Liver (tissue), 9 donors: ENCODE measurements around the gene KDM6A. TPM values are rescaled to one million over a fixed set of nuclear protein-coding genes. Genes with fewer than 3 reads are reported as not detected.

ENCODE experiments used
- DNase-seq: peaks from one replicate; pipeline ENCODE4 v3.0.0-alpha.2; 2017; ENCODE audit warnings: low spot score
- H3K27ac ChIP-seq, 2 donors: one replicate each; pipeline ENCODE4 v1.7.0; 2013; ENCODE audit warnings: inconsistent platforms in 2 of 2, low read length in 2 of 2, control low read depth in 1 of 2, low read depth in 1 of 2, mild to moderate bottlenecking in 1 of 2
- H3K27me3 ChIP-seq, 4 donors: one replicate each; pipeline versions ENCODE4 v1.6.1 to v1.7.0; 2013; ENCODE audit warnings: low read length in 3 of 4, inconsistent platforms in 1 of 4, mild to moderate bottlenecking in 1 of 4, moderate library complexity in 1 of 4; ENCODE audit not compliant: control insufficient read depth in 4 of 4, insufficient read depth in 4 of 4
- H3K36me3 ChIP-seq, 4 donors: one replicate each; pipeline versions ENCODE4 v1.6.1 to v1.7.0; 2013; ENCODE audit warnings: low read length in 3 of 4, mild to moderate bottlenecking in 3 of 4, low read depth in 1 of 4, moderate library complexity in 1 of 4; ENCODE audit not compliant: control insufficient read depth in 4 of 4, insufficient read depth in 3 of 4
- H3K4me1 ChIP-seq, 4 donors: one replicate each; pipeline versions ENCODE4 v1.6.1 to v1.7.0; 2013; ENCODE audit warnings: low read length in 3 of 4, mild to moderate bottlenecking in 3 of 4, moderate library complexity in 1 of 4; ENCODE audit not compliant: control insufficient read depth in 4 of 4, insufficient read depth in 4 of 4
- H3K4me3 ChIP-seq, 3 donors: one replicate each; pipeline versions ENCODE4 v1.6.1 to v1.7.0; 2013; ENCODE audit warnings: low read length in 3 of 3, control low read depth in 1 of 3, low read depth in 1 of 3, mild to moderate bottlenecking in 1 of 3
- H3K9ac ChIP-seq, 2 donors: one replicate each; pipeline ENCODE4 v1.7.0; 2013; ENCODE audit warnings: low read length in 2 of 2, mild to moderate bottlenecking in 2 of 2, moderate library complexity in 2 of 2, control low read depth in 1 of 2, low read depth in 1 of 2
- H3K9me3 ChIP-seq, 4 donors: one replicate each; pipeline versions ENCODE4 v1.6.1 to v1.7.0; 2013; ENCODE audit warnings: low read length in 3 of 4; ENCODE audit not compliant: control insufficient read depth in 4 of 4
- EGR1 ChIP-seq, 2 donors: IDR thresholded peaks; 2 replicates each; pipeline ENCODE4 v1.6.1; 2016 to 2018; ENCODE audit warnings: antibody characterized with exemption in 2 of 2, low read depth in 2 of 2
- FOXA2 ChIP-seq: IDR thresholded peaks from 2 replicates; pipeline ENCODE4 v1.6.1; 2016; ENCODE audit warnings: antibody characterized with exemption
- GABPA ChIP-seq, 2 donors: IDR thresholded peaks in 1 of 2; conservative IDR thresholded peaks in 1 of 2; 2 replicates each; pipeline ENCODE4 v1.6.1; 2016; ENCODE audit warnings: antibody characterized with exemption in 2 of 2, mild to moderate bottlenecking in 1 of 2, moderate library complexity in 1 of 2
- HNF4A ChIP-seq, 2 donors: conservative IDR thresholded peaks; 2 replicates each; pipeline ENCODE4 v1.6.1; 2016; ENCODE audit warnings: antibody characterized with exemption in 2 of 2, mild to moderate bottlenecking in 2 of 2
- JUND ChIP-seq, 2 donors: IDR thresholded peaks; 2 replicates each; pipeline ENCODE4 v1.6.1; 2016; ENCODE audit warnings: antibody characterized with exemption in 2 of 2
- NR2F2 ChIP-seq: IDR thresholded peaks from 2 replicates; pipeline ENCODE4 v1.6.1; 2016; ENCODE audit warnings: antibody characterized with exemption
- SP1 ChIP-seq: IDR thresholded peaks from 2 replicates; pipeline ENCODE4 v1.6.1; 2018; ENCODE audit warnings: antibody characterized with exemption, mild to moderate bottlenecking
- TAF1 ChIP-seq: conservative IDR thresholded peaks from 2 replicates; pipeline ENCODE4 v1.6.1; 2016; ENCODE audit warnings: antibody characterized with exemption, mild to moderate bottlenecking
- YY1 ChIP-seq: IDR thresholded peaks from 2 replicates; pipeline ENCODE4 v1.6.1; 2016; ENCODE audit warnings: antibody characterized with exemption, mild to moderate bottlenecking
- WGBS: extraction: QIAGEN DNeasy Blood & Tissue Kit; methylation state at CpG from one replicate; pipeline ENCODE4 v1.1.7; 2013; 5-methylcytosine and 5-hydroxymethylcytosine counted together
- polyA plus RNA-seq, 2 donors: library from polyadenylated mRNA; stranded (reverse) in 1 of 2; unstranded in 1 of 2; fragments of 200-250 nt in 1 of 2; fragments of >200 nt in 1 of 2; fragmentation: Nextera tagmentation in 1 of 2; extraction: Ambion mirVana in 1 of 2; gene quantifications; one replicate each; pipeline versions ENCODE4 v1.2.1 to v1.2.3, GENCODE V29; 2013 to 2015
- total RNA-seq, 2 donors: library from RNA; depleted of rRNA; stranded (reverse); fragments of >200 nt; gene quantifications; one replicate each; pipeline ENCODE4 v1.2.3, GENCODE V29; 2014
- TF ChIP-seq, protein P1 (sequence below): fragments of 150-350 bp; IDR thresholded peaks from 2 replicates; pipeline ENCODE4 v1.5.1; 2017; ENCODE audit warnings: improper control_type of control experiment, low read depth, low read length; ENCODE audit not compliant: missing input control
- TF ChIP-seq, protein P2 (sequence below): IDR thresholded peaks from 2 replicates; pipeline ENCODE4 v1.6.1; 2016; ENCODE audit warnings: antibody characterized with exemption, mild to moderate bottlenecking
- donor health status: healthy.
- donor health status: healthy.
- donor health status: healthy.
- donor health status: healthy.
- donor health status: healthy.

Gene KDM6A
- total and polyA plus RNA-seq, 4 donors, result 5.3 to 30.2 (median 18.2) TPM

DNA sequence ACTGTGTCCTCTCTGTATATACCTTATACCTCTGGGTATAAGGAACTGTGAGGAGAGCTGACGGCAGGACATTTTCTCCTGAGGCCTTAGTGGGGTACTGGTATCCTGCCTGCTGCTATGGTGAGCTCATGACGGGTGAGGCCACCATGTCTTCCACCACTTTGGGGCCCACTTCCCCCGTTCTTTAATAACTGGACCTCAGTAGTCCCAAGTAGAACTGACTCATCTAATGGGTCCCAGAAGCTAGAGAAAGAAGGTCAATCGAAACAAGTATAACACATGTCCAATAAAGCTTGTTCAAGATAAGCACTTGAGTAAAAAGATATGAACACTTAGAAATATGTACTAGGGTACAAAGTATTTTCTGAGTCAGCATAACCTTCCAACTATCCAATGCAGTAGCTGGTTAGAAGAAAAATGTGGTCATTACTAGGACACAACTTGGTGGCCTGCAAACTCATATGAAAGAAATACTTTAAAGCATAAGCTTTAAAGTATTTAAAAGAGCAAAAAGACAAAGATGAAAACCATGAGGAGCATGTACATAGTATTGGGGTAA, 256.0 kb downstream of the KDM6A start:
- no peak overlapping the region for H3K27ac ChIP-seq
- TF ChIP-seq, protein P1, sequence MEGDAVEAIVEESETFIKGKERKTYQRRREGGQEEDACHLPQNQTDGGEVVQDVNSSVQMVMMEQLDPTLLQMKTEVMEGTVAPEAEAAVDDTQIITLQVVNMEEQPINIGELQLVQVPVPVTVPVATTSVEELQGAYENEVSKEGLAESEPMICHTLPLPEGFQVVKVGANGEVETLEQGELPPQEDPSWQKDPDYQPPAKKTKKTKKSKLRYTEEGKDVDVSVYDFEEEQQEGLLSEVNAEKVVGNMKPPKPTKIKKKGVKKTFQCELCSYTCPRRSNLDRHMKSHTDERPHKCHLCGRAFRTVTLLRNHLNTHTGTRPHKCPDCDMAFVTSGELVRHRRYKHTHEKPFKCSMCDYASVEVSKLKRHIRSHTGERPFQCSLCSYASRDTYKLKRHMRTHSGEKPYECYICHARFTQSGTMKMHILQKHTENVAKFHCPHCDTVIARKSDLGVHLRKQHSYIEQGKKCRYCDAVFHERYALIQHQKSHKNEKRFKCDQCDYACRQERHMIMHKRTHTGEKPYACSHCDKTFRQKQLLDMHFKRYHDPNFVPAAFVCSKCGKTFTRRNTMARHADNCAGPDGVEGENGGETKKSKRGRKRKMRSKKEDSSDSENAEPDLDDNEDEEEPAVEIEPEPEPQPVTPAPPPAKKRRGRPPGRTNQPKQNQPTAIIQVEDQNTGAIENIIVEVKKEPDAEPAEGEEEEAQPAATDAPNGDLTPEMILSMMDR, result no peak
- no peak for TF ChIP-seq HNF4A (conservative IDR thresholded peaks at IDR 0.05)
- no peak for TF ChIP-seq EGR1 (IDR thresholded peaks at IDR 0.05; ENCODE audit: low read depth in 2 of 2)
- TF ChIP-seq TAF1, result no peak
- TF ChIP-seq JUND (IDR thresholded peaks at IDR 0.05), result no peak
- TF ChIP-seq SP1, result no peak
- TF ChIP-seq, protein P2, sequence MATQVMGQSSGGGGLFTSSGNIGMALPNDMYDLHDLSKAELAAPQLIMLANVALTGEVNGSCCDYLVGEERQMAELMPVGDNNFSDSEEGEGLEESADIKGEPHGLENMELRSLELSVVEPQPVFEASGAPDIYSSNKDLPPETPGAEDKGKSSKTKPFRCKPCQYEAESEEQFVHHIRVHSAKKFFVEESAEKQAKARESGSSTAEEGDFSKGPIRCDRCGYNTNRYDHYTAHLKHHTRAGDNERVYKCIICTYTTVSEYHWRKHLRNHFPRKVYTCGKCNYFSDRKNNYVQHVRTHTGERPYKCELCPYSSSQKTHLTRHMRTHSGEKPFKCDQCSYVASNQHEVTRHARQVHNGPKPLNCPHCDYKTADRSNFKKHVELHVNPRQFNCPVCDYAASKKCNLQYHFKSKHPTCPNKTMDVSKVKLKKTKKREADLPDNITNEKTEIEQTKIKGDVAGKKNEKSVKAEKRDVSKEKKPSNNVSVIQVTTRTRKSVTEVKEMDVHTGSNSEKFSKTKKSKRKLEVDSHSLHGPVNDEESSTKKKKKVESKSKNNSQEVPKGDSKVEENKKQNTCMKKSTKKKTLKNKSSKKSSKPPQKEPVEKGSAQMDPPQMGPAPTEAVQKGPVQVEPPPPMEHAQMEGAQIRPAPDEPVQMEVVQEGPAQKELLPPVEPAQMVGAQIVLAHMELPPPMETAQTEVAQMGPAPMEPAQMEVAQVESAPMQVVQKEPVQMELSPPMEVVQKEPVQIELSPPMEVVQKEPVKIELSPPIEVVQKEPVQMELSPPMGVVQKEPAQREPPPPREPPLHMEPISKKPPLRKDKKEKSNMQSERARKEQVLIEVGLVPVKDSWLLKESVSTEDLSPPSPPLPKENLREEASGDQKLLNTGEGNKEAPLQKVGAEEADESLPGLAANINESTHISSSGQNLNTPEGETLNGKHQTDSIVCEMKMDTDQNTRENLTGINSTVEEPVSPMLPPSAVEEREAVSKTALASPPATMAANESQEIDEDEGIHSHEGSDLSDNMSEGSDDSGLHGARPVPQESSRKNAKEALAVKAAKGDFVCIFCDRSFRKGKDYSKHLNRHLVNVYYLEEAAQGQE, result no peak
- no peaks in the 10 kb centered on the region for H3K36me3 ChIP-seq
- peaks cover 0 to 3% (median 2%) of the 10 kb centered on the region in 4 donors for H3K9me3 ChIP-seq
- H3K4me3 ChIP-seq, result no peak overlapping the region
- H3K9ac ChIP-seq, result no peak overlapping the region
- no peaks in the 10 kb centered on the region for H3K4me1 ChIP-seq
- WGBS, result 87% methylated on average over 4 of the region's 4 CpGs
- no peak for DNase-seq
- no peaks in the 10 kb centered on the region for H3K27me3 ChIP-seq

DNA sequence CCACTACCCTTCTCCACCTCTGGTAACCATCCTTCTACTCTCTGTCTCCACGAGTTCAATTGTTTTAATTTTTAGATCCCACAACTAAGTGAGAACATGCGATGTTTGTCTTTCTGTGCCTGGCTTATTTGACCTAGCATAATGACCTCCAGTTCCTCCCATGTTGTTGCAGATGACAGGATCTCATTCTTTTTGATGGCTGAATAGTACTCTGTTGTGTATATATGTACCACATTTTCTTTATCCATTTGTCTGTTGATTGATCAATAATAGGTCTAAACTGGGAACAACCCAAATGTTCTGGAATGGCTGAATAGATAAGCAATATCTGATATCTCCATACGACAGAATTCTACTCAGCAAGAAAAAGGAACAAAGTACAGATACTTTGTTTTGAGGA, 260.5 kb downstream of the KDM6A start:
- Histone ChIP-seq H3K4me3 (no peak overlapping the region), H3K9me3 (no peaks in the 10 kb centered on the region), H3K36me3 (no peaks in the 10 kb centered on the region), H3K27ac (no peak overlapping the region), H3K27me3 (no peaks in the 10 kb centered on the region), H3K4me1 (no peaks in the 10 kb centered on the region), H3K9ac (no peak overlapping the region)
- no peak for DNase-seq
- WGBS, result 87% methylated on average over 3 of the region's 3 CpGs
- TF ChIP-seq TAF1, result no peak
- no peak for TF ChIP-seq SP1
- TF ChIP-seq GABPA (IDR thresholded peaks at IDR 0.05 in 1 of 2, conservative IDR thresholded peaks at IDR 0.05 in 1 of 2), result no peak
- no peak for TF ChIP-seq FOXA2
- no peak for TF ChIP-seq JUND (IDR thresholded peaks at IDR 0.05)
- TF ChIP-seq, protein P2, result no peak
- TF ChIP-seq NR2F2, result no peak
- no peak for TF ChIP-seq YY1
